ENCODE measurements around the gene RASA1. TPM values are rescaled to one million over a fixed set of nuclear protein-coding genes. Genes with fewer than 3 reads are reported as not detected.

The RASA1 gene
- polyA plus RNA-seq, 1 experiment, result 67.3 TPM

DNA sequence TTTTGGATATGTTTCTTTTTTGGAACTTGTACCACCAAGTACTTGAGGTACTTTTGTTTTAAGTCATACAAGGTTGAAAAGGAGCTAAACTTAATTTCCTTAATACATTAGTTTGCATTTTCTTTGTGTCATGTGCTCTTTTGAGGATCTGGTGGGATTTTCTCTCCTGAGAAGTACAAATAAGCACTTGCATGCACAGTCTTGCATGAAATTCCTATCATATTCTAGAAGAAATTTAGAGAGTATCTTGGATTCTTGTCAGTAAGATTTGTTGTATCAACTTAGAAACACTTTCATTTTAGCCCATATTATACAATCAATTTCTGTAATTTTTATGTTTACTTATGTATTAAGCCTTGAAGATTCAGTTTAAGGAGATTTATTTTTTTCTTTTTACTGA, 80.2 kb downstream of the RASA1 start:
- H3K9me3 ChIP-seq (ENCODE audit: control insufficient read depth, insufficient read depth, low read length), result no peaks in the 10 kb centered on the region

GRCh38 chr5:87354496-87354895, 86.8 kb downstream of the RASA1 start:
- H3K4me3 ChIP-seq (ENCODE audit: low read depth, low read length), result no peak overlapping the region
- H3K9me3 ChIP-seq (ENCODE audit: control insufficient read depth, insufficient read depth, low read length), result no peaks in the 10 kb centered on the region
- H3K27me3 ChIP-seq (ENCODE audit: control insufficient read depth, insufficient read depth, low read length), result no peaks in the 10 kb centered on the region
- POLR2A ChIA-PET, result no interaction called here
- CTCF ChIA-PET, result no interaction called here
- no peak for DNase-seq (ENCODE audit: low read depth, low spot score)
- no peak overlapping the region for H3K27ac ChIP-seq (ENCODE audit: low read depth, low read length)
- TF ChIP-seq, protein P1, sequence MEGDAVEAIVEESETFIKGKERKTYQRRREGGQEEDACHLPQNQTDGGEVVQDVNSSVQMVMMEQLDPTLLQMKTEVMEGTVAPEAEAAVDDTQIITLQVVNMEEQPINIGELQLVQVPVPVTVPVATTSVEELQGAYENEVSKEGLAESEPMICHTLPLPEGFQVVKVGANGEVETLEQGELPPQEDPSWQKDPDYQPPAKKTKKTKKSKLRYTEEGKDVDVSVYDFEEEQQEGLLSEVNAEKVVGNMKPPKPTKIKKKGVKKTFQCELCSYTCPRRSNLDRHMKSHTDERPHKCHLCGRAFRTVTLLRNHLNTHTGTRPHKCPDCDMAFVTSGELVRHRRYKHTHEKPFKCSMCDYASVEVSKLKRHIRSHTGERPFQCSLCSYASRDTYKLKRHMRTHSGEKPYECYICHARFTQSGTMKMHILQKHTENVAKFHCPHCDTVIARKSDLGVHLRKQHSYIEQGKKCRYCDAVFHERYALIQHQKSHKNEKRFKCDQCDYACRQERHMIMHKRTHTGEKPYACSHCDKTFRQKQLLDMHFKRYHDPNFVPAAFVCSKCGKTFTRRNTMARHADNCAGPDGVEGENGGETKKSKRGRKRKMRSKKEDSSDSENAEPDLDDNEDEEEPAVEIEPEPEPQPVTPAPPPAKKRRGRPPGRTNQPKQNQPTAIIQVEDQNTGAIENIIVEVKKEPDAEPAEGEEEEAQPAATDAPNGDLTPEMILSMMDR (IDR thresholded peaks at IDR 0.05; ENCODE audit: low read depth, low read length), result no peak

More for the DNA sequence above, 80.2 kb downstream of the RASA1 start:
- POLR2A ChIA-PET, result no interaction called here
- Histone ChIP-seq H3K27me3 (ENCODE audit: control insufficient read depth, insufficient read depth, low read length) (no peaks in the 10 kb centered on the region), H3K27ac (ENCODE audit: low read depth, low read length) (no peak overlapping the region), H3K4me3 (ENCODE audit: low read depth, low read length) (no peak overlapping the region)
- DNase-seq (ENCODE audit: low read depth, low spot score), result no peak
- CTCF ChIA-PET, result no interaction called here
- TF ChIP-seq, protein P1 (IDR thresholded peaks at IDR 0.05; ENCODE audit: low read depth, low read length), result no peak

DNA sequence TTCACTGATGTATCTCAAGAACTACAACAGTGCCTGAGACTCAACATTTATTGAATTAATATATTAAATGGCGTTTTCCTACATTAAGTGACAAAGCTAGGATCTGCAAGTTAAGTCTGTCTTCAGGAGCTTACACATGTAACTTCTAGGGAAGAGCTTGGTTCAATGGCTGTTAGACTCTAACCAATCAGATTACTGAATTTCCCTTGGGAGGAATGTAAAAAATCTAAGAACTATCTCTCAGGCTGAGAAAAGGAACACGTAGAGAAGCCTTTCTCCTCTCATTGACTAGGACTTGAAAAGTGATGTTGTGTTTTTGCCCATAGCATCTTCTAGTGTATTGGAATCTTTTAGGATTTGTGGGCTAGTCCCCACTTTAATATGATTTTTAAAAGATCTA, 91.4 kb downstream of the RASA1 start:
- ChIA-PET POLR2A (no interaction called here), CTCF (no interaction called here)
- H3K9me3 ChIP-seq (ENCODE audit: control insufficient read depth, insufficient read depth, low read length), result no peaks in the 10 kb centered on the region
- no peak overlapping the region for H3K4me3 ChIP-seq (ENCODE audit: low read depth, low read length)
- no peak overlapping the region for H3K27ac ChIP-seq (ENCODE audit: low read depth, low read length)
- no peaks in the 10 kb centered on the region for H3K27me3 ChIP-seq (ENCODE audit: control insufficient read depth, insufficient read depth, low read length)
- no peak for DNase-seq (ENCODE audit: low read depth, low spot score)
- TF ChIP-seq, protein P1 (IDR thresholded peaks at IDR 0.05; ENCODE audit: low read depth, low read length), result no peak

DNA sequence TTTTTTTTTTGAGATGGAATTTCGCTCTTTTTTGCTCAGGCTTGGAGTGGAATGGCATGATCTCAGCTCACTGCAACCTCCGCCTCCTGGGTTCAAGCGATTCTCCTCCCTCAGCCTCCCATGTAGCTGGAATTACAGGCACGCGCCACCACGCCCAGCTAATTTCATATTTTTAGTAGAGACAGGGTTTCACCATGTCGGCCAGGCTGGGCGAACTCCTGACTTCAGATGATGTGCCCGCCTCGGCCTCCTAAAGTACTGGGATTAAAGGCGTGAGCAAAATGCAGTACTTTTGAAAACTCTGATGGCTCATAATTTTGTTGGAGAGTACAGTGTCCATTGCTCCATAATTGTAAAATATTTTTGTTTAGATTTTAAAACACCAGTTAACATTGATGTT, 92.4 kb downstream of the RASA1 start:
- H3K9me3 ChIP-seq (ENCODE audit: control insufficient read depth, insufficient read depth, low read length), result no peaks in the 10 kb centered on the region
- no peaks in the 10 kb centered on the region for H3K27me3 ChIP-seq (ENCODE audit: control insufficient read depth, insufficient read depth, low read length)
- no peak overlapping the region for H3K4me3 ChIP-seq (ENCODE audit: low read depth, low read length)
- no peak for DNase-seq (ENCODE audit: low read depth, low spot score)
- TF ChIP-seq, protein P1 (IDR thresholded peaks at IDR 0.05; ENCODE audit: low read depth, low read length), result no peak
- H3K27ac ChIP-seq (ENCODE audit: low read depth, low read length), result no peak overlapping the region
- ChIA-PET CTCF (interaction anchor here (0.6 to 0.7 kb wide), 3 partner anchors 8 to 290 kb away, joined by 4 read pairs; no protein-coding TSS in a partner anchor), POLR2A (interaction anchor here (0.7 kb wide), 1 partner anchor 13 kb away, joined by 5 read pairs; no protein-coding TSS in a partner anchor)

GRCh38 chr5:87361031-87361445, 93.4 kb downstream of the RASA1 start:
- POLR2A ChIA-PET, result no interaction called here
- peak; percentile 16 for DNase-seq (ENCODE audit: low read depth, low spot score)

More at GRCh38 chr5:87361031-87361445, 93.4 kb downstream of the RASA1 start:
- CTCF ChIA-PET, result no interaction called here
- H3K27ac ChIP-seq (ENCODE audit: low read depth, low read length), result no peak overlapping the region
- H3K4me3 ChIP-seq (ENCODE audit: low read depth, low read length), result no peak overlapping the region
- TF ChIP-seq, protein P1 (IDR thresholded peaks at IDR 0.05; ENCODE audit: low read depth, low read length), result no peak
- H3K9me3 ChIP-seq (ENCODE audit: control insufficient read depth, insufficient read depth, low read length), result no peaks in the 10 kb centered on the region
- no peaks in the 10 kb centered on the region for H3K27me3 ChIP-seq (ENCODE audit: control insufficient read depth, insufficient read depth, low read length)

All from AG04450 (cell line).